ENCODE results near the gene GLG1.
"Not testable (repeated sequence)": the region's sequence is repeated elsewhere in the genome, so short reads cannot be mapped to it uniquely, and the experiment has no call there.

- TF ChIP-seq MAX (IDR thresholded peaks at IDR 0.05; ENCODE audit: low read depth, low read length); CTCF (IDR thresholded peaks at IDR 0.05; ENCODE audit: low read depth, low read length); POLR2A (IDR thresholded peaks at IDR 0.05; ENCODE audit: extremely low read depth, insufficient read length); MYC (IDR thresholded peaks at IDR 0.05; ENCODE audit: low read depth, low read length): not testable (repeated sequence)
These were observed 197.5 kb downstream of the GLG1 start for GRCh38 chr16:74409185-74409981.

Data from NB4 (cell line).